ENCODE data around the gene BEND5. TPM values are rescaled to one million over a fixed set of nuclear protein-coding genes. Genes with fewer than 3 reads are reported as not detected.

BEND5 gene
- polyA plus RNA-seq, 1 experiment, result not detected

- Histone ChIP-seq H3K36me3 (ENCODE audit: control insufficient read depth, insufficient read depth, low read length) (no peaks in the 10 kb centered on the region), H3K27me3 (ENCODE audit: control insufficient read depth, insufficient read depth, low read length) (no peaks in the 10 kb centered on the region), H3K4me3 (ENCODE audit: low read depth, low read length) (no peak overlapping the region)
- ChIA-PET CTCF (interaction anchor here (1.5 kb wide), 1 partner anchor 14 kb away, joined by 4 read pairs; no protein-coding TSS in a partner anchor), POLR2A (no interaction called here)
- no peak for TF ChIP-seq CTCF (IDR thresholded peaks at IDR 0.05; ENCODE audit: insufficient read depth, low read depth, low read length)
- no peak for DNase-seq (ENCODE audit: low read depth)
These were observed 92.9 kb downstream of the BEND5 start for GRCh38 chr1:48683839-48684238.

GRCh38 chr1:48681476-48682305 is 95.0 kb downstream of the BEND5 start:
- CTCF ChIA-PET, result no interaction called here
- DNase-seq (ENCODE audit: low read depth), result no peak
- Histone ChIP-seq H3K4me3 (ENCODE audit: low read depth, low read length) (no peak overlapping the region), H3K27me3 (ENCODE audit: control insufficient read depth, insufficient read depth, low read length) (no peaks in the 10 kb centered on the region), H3K36me3 (ENCODE audit: control insufficient read depth, insufficient read depth, low read length) (no peaks in the 10 kb centered on the region)
- no peak for TF ChIP-seq CTCF (IDR thresholded peaks at IDR 0.05; ENCODE audit: insufficient read depth, low read depth, low read length)
- POLR2A ChIA-PET, result no interaction called here

GRCh38 chr1:48680411-48681035 is 96.2 kb downstream of the BEND5 start:
- TF ChIP-seq CTCF (IDR thresholded peaks at IDR 0.05; ENCODE audit: insufficient read depth, low read depth, low read length), result no peak
- POLR2A ChIA-PET, result no interaction called here
- CTCF ChIA-PET, result interaction anchor here (0.6 to 1.3 kb wide), 3 partner anchors 92 to 954 kb away, joined by 3 to 6 read pairs (median 3); no protein-coding TSS in a partner anchor
- H3K27me3 ChIP-seq (ENCODE audit: control insufficient read depth, insufficient read depth, low read length), result no peaks in the 10 kb centered on the region
- no peak for DNase-seq (ENCODE audit: low read depth)
- no peaks in the 10 kb centered on the region for H3K36me3 ChIP-seq (ENCODE audit: control insufficient read depth, insufficient read depth, low read length)
- no peak overlapping the region for H3K4me3 ChIP-seq (ENCODE audit: low read depth, low read length)

DNA sequence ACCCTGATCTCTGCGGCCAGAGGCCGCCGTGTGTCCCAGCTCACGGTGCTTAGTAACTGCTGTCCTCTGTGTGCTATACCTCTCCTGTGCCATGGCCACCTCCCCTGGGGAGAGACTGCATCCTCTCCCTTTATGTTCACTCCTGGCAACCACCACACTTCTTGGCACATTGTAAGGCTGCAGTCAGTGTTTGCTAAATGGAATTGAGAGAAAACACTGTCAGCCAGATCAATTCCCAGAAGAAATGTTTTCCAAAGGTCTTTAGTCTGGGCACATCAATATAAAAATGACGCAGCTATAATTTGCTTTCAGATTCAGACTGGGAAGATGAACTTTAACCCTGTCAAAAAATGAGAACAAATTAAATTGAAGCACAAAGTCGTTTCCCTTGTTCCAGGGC is 96.8 kb downstream of the BEND5 start:
- no peak for DNase-seq (ENCODE audit: low read depth)
- POLR2A ChIA-PET, result no interaction called here
- CTCF ChIA-PET, result interaction anchor here (1.3 kb wide), 1 partner anchor 138 kb away, joined by 6 read pairs; no protein-coding TSS in a partner anchor
- no peak overlapping the region for H3K4me3 ChIP-seq (ENCODE audit: low read depth, low read length)
- H3K36me3 ChIP-seq (ENCODE audit: control insufficient read depth, insufficient read depth, low read length), result no peaks in the 10 kb centered on the region
- H3K27me3 ChIP-seq (ENCODE audit: control insufficient read depth, insufficient read depth, low read length), result no peaks in the 10 kb centered on the region
- no peak for TF ChIP-seq CTCF (IDR thresholded peaks at IDR 0.05; ENCODE audit: insufficient read depth, low read depth, low read length)

GRCh38 chr1:48678710-48679505 is 97.8 kb downstream of the BEND5 start:
- CTCF ChIA-PET, result interaction anchor here (0.7 to 4.1 kb wide), 5 partner anchors 8 to 1666 kb away, joined by 3 to 42 read pairs (median 7); no protein-coding TSS in a partner anchor
- no peak for TF ChIP-seq CTCF (IDR thresholded peaks at IDR 0.05; ENCODE audit: insufficient read depth, low read depth, low read length)
- H3K27me3 ChIP-seq (ENCODE audit: control insufficient read depth, insufficient read depth, low read length), result no peaks in the 10 kb centered on the region
- POLR2A ChIA-PET, result no interaction called here
- H3K4me3 ChIP-seq (ENCODE audit: low read depth, low read length), result no peak overlapping the region
- no peaks in the 10 kb centered on the region for H3K36me3 ChIP-seq (ENCODE audit: control insufficient read depth, insufficient read depth, low read length)
- DNase-seq (ENCODE audit: low read depth), result no peak
